ENCODE measurements around the gene CHN1.

Gene CHN1

GRCh38 chr2:174967086-174967485 is 38.1 kb downstream of the CHN1 start:
- TF ChIP-seq FOXP2 (optimal IDR thresholded peaks at IDR 0.05; ENCODE audit: borderline replicate concordance, extremely low read depth, extremely low read length, insufficient read depth) (no peak), SIN3A (IDR thresholded peaks at IDR 0.05; ENCODE audit: borderline replicate concordance, insufficient read depth, low read length) (no peak), POLR2AphosphoS5 (IDR thresholded peaks at IDR 0.05; ENCODE audit: low read depth, low read length) (no peak), TAF1 (IDR thresholded peaks at IDR 0.05; ENCODE audit: borderline replicate concordance, insufficient read depth, low read length) (no peak), REST (IDR thresholded peaks at IDR 0.05; ENCODE audit: insufficient read depth in 1 of 2, low read depth in 2 of 2, low read length in 2 of 2) (no peak)

- TF ChIP-seq SIN3A (IDR thresholded peaks at IDR 0.05; ENCODE audit: borderline replicate concordance, insufficient read depth, low read length) (no peak), TAF1 (IDR thresholded peaks at IDR 0.05; ENCODE audit: borderline replicate concordance, insufficient read depth, low read length) (no peak), POLR2AphosphoS5 (IDR thresholded peaks at IDR 0.05; ENCODE audit: low read depth, low read length) (no peak), REST (IDR thresholded peaks at IDR 0.05; ENCODE audit: insufficient read depth in 1 of 2, low read depth in 2 of 2, low read length in 2 of 2) (no peak), FOXP2 (optimal IDR thresholded peaks at IDR 0.05; ENCODE audit: borderline replicate concordance, extremely low read depth, extremely low read length, insufficient read depth) (no peak)
These were observed 39.0 kb downstream of the CHN1 start for GRCh38 chr2:174965992-174966744.

- TF ChIP-seq FOXP2 (optimal IDR thresholded peaks at IDR 0.05; ENCODE audit: borderline replicate concordance, extremely low read depth, extremely low read length, insufficient read depth) (no peak), POLR2AphosphoS5 (IDR thresholded peaks at IDR 0.05; ENCODE audit: low read depth, low read length) (no peak)
These were observed 39.6 kb downstream of the CHN1 start for GRCh38 chr2:174965551-174965950.

- TF ChIP-seq FOXP2 (optimal IDR thresholded peaks at IDR 0.05; ENCODE audit: borderline replicate concordance, extremely low read depth, extremely low read length, insufficient read depth) (no peak), SIN3A (IDR thresholded peaks at IDR 0.05; ENCODE audit: borderline replicate concordance, insufficient read depth, low read length) (no peak), REST (IDR thresholded peaks at IDR 0.05; ENCODE audit: insufficient read depth in 1 of 2, low read depth in 2 of 2, low read length in 2 of 2) (no peak), TAF1 (IDR thresholded peaks at IDR 0.05; ENCODE audit: borderline replicate concordance, insufficient read depth, low read length) (no peak), POLR2AphosphoS5 (IDR thresholded peaks at IDR 0.05; ENCODE audit: low read depth, low read length) (no peak)
These were observed 40.8 kb downstream of the CHN1 start for GRCh38 chr2:174964404-174964803.

GRCh38 chr2:174963437-174964400 is 41.5 kb downstream of the CHN1 start:
- TF ChIP-seq TAF1 (IDR thresholded peaks at IDR 0.05; ENCODE audit: borderline replicate concordance, insufficient read depth, low read length) (no peak), POLR2AphosphoS5 (IDR thresholded peaks at IDR 0.05; ENCODE audit: low read depth, low read length) (no peak), FOXP2 (optimal IDR thresholded peaks at IDR 0.05; ENCODE audit: borderline replicate concordance, extremely low read depth, extremely low read length, insufficient read depth) (no peak), REST (IDR thresholded peaks at IDR 0.05; ENCODE audit: insufficient read depth in 1 of 2, low read depth in 2 of 2, low read length in 2 of 2) (no peak), SIN3A (IDR thresholded peaks at IDR 0.05; ENCODE audit: borderline replicate concordance, insufficient read depth, low read length) (no peak)
